HG03095 (cell line): ENCODE measurements around the gene PFKL.

ENCODE experiments used
- ATAC-seq: cut with Tn5 transposase; IDR thresholded peaks from one replicate; pipeline ENCODE4 v1.9.1; 2021; ENCODE audit warnings: moderate library complexity; ENCODE audit not compliant: unreplicated experiment

PFKL gene

DNA sequence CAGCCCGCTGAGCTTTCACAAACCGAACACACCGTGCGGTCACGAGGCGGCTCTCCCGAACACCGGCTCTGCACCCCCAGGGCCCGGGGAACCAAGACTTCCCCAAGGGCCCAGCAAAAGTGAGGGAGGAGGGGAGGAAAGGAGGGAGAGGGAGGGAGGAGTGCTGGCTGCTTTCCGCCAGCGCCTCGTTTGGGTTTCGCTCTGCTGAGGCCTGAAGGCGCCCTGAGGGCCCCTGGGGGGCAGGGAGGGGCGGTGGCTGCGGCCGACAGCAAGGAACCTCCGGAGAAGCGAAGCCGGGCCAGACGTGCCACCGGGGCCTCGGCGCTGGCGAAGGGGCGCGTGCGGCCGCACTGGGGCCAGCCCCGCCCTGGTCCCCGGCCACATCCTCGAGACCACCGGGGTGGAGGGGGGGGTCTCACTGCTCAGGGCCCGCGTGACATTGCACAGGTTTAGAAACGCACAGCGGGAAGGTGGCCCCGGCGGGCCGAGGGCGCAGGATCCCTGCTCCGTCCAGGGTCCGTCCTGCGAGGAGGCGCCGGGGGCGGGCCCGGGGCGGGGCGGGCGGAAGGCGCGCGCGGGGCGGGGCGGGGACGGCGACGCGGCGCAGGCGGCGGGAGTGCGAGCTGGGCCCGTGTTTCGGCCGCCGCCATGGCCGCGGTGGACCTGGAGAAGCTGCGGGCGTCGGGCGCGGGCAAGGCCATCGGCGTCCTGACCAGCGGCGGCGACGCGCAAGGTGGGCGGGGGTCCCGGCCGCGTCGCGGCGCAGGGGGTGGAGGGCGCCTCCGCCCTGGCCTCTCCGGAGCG is at the start of gene PFKL:
TSS of gene PFKL (plus strand) at position 596 of the 804 bp plus-strand sequence. CDS start at position 649, 53 bp downstream.
- peak; percentile 42 for ATAC-seq

DNA sequence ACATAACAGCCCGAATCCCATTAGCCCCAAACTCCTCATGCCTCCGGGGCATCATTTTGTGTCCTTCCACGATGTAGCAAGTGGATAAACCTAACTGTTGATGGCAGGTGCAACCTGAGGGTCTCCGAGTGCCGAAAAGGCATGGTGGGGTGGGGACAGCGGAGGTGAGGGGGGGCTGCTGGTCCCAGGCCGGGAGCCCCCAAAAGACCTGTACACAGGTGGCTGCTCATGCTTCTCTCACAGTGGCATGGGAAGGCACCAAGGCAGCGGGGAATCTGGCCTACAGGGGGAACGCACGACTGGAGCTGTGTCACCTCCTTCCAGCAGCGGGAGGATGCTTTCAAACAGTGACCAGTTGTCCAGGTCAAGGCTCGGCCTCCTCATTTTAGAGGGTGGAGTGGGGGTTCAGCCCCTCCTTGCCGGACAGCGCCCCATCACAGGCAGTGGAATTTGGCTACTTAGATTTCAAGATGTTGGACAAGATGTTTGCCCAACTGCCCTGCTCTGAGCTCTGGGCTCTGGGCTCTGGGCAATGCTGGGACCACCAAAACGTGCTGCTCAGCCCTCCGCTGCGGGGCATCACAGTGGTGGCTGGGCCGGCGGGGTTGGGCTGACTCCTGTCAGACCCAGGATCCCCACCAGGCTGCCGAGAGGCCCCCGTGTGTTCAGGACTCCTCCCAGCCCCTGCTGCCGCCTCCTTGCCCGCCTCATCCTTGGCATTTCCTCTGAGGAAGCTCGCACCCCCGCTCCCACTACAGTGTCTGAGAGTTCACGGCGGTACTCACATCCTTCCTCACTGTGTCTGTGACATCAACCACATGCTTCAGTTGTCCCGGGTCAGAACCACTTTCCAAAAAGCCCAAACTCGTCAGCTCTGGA is 45.8 kb upstream of the PFKL start:
- ATAC-seq, result no peak

- no peak for ATAC-seq
These were observed 44.3 kb upstream of the PFKL start for GRCh38 chr21:44255511-44255981.

DNA sequence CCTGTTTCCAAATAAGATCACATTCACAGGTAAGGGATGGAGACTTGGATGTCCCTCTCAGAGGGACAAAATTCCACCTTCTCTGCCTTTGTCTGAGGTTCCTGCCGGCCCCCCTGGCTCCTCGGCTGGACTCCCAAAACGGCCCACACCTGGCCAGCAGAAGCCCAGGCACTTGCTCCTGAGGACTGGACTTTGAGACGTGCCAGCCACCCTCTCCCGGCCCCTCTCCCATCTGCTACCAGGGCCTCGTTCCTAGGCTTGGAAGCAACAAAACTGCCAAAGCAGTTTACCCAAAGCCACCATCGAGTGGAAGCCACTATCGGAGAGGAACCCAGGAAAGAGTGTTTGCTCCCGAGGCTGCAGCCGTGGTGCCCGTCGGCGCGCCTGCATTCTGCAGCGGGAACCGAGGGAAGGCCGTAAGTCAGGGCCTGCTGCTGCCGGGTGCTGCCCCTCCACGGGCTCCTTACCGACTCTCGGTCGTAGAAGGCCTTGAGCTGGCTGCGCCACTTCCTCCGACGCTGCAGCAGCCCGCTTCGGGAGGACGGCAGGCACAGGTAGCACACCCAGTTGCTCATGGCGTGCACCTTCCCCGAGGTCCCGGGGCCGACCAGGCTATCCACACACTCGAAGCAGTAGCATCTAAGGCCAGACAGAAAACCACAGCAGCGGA is 41.7 kb upstream of the PFKL start:
- no peak for ATAC-seq

- no peak for ATAC-seq
These were observed 40.7 kb upstream of the PFKL start for GRCh38 chr21:44259082-44259705.

DNA sequence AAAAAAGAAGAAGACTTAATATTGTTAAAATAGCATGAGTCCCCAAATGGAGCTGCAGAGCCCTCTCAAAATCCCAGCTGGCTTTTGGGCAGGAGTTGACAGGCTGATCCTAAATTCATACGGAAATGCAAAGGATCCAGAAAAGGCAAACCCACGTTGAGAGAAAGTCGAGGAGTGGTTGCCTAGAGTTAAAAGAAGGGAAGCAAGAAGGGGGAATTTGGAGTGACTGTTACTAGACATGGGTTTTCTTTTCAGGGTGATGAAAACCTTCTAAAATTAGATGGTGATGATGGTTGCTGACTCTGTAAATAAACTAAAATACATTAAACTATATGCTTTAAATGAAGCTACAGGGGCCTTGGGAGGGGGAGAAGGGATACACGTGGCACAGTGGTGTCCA is 39.8 kb upstream of the PFKL start:
- ATAC-seq, result no peak

GRCh38 chr21:44260791-44261631 is 38.8 kb upstream of the PFKL start:
- no peak for ATAC-seq

GRCh38 chr21:44261675-44262295 is 38.1 kb upstream of the PFKL start, which contains the start of gene DNMT3L:
Gene DNMT3L (minus strand): TSS chr21:44261897. CDS start chr21:44261259, 638 bp downstream.
- no peak for ATAC-seq

GRCh38 chr21:44262338-44263056 is 37.4 kb upstream of the PFKL start:
- ATAC-seq, result no peak

DNA sequence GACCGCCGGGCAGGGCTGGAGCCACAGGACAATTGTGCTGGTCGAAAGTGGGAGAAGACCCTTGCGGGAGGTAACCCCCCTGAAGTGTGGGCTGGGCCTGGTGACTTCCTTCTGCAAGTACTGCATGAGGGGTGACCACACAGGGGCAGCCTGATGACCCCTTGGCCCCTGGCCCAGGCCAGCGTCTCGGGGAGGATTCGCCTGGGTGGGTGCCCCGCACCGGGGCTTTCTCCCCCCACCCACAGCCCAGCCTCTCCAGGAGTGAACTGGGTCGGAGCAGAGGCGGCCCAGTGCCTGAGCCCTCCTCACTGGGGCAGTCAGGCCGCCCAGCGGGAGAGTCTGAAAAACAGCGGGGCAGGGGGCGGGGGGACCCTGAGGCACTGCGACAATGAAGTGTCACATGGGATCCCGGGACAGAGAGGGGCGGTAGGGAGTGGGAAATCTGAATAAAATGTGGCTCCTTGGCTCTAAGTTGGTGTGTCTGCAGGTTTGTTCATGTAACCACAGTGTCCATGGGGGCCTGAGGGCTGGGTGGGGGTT is 36.6 kb upstream of the PFKL start:
- no peak for ATAC-seq

- ATAC-seq, result no peak
These were observed 36.1 kb upstream of the PFKL start for GRCh38 chr21:44263768-44264167.

DNA sequence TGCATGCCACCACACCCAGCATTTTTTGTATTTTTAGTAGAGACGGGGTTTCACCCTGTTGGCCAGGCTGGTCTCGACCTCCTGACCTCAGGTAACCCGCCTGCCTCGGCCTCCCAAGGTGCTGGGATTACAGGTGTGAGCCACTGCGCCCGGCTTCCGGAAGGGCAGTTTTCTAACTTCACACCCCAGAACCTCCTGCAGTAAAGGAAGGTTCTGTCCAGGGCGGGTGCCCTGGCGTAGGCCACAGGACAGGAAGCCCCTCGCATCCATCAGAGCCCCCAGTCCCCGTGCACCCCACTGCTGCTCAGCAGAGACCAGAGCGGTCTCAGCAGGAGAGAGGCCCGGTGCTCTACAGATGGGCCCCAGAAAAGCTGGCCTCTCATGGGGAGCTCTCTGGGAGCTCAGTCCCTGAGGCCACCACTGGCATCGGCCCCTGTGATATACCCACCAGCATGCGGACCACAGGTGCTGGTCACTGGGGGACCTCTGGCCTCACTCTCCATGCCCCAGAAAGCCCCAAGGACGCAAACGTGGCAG is 34.1 kb upstream of the PFKL start:
- ATAC-seq, result no peak

- no peak for ATAC-seq
These were observed 32.2 kb upstream of the PFKL start for GRCh38 chr21:44267655-44268142.

DNA sequence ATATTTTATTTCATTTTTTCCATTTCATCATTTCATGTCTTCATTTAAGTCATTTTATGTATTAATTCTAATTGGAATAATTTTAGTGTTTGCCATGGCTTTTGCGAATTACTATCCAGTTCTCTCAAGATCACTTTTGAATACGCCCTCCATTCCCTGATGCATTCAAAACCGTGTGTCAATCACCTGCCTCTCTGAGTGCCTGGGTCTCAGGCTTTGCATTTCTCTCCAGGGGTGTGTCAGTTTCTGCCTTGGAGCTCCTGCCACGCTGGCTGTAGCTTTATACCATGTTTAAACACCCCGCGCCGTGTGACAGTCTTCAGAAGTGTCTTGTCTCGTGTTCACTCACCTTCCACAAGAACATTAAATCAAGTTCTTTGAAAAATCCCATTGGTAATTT is 30.8 kb upstream of the PFKL start:
- no peak for ATAC-seq

GRCh38 chr21:44271558-44272283 is 28.1 kb upstream of the PFKL start:
- no peak for ATAC-seq

- ATAC-seq, result no peak
These were observed 27.5 kb upstream of the PFKL start for GRCh38 chr21:44272284-44272858.

DNA sequence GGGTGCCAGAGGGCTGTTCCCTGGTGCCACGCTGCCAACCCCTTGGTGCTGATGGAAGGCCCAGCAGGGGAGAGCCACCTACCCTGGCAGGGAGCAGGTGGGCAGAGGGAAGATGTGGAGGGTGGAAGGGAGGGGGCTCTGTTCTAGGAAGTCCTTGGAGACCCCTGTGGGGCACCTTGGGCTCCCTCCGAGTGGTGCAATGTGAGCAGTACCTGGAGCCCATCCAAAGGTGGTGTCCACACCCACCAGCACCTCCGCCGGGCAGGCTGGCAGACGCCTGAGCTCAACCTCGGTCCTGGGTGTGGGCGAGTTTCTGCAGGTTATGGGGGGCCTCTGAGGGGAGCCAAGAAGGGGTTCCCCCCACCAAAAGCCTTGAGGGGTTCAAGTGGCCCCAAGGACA is 26.8 kb upstream of the PFKL start:
- no peak for ATAC-seq
